HEK293 (cell line): Measurements from ENCODE around the gene NFIC.
A peak's percentile ranks its signal among the peaks of the same experiment; 100 is the strongest.

ENCODE experiments used
- CTCF ChIA-PET: fragments of 350-600 bp; formaldehyde crosslinking; extraction: SDS; loops from one replicate; lab custom pipeline; 2021; ENCODE audit warnings: antibody characterized with exemption; lab: Yijun Ruan, JAX
- POLR2A ChIA-PET: fragments of 300-600 bp; formaldehyde crosslinking; extraction: SDS; loops from one replicate; lab custom pipeline; 2020; ENCODE audit warnings: antibody characterized with exemption, inconsistent platforms; lab: Yijun Ruan, JAX
- H3K27ac ChIP-seq: fragments of 200-500 bp; sonication (Bioruptor generic); 2 replicates; pipeline ENCODE4 v1.5.1; 2014; ENCODE audit warnings: low read depth, low read length, control low read depth, inconsistent platforms; ENCODE audit errors: extremely low read depth
- H3K36me3 ChIP-seq, 2 experiments: fragments of 200-500 bp in 1 of 2; sonication (Bioruptor generic) in 1 of 2; 1 replicate in 1 of 2; 2 replicates in 1 of 2; pipeline ENCODE4 v1.5.1; 2014 to 2017; ENCODE audit warnings: inconsistent platforms in 2 of 2, low read length in 2 of 2; ENCODE audit not compliant: control insufficient read depth in 2 of 2, insufficient read depth in 1 of 2
- H3K4me1 ChIP-seq: fragments of 200-500 bp; sonication (Bioruptor generic); 2 replicates; pipeline ENCODE4 v1.5.1; 2014; ENCODE audit warnings: mild to moderate bottlenecking, low read length, inconsistent platforms; ENCODE audit not compliant: control insufficient read depth, insufficient read depth
- H3K4me3 ChIP-seq: 2 replicates; pipeline ENCODE4 v1.5.1; 2011; ENCODE audit warnings: low read depth, mild to moderate bottlenecking, control low read depth, low read length, moderate library complexity
- H3K9me3 ChIP-seq: fragments of 200-500 bp; sonication (Bioruptor generic); 2 replicates; pipeline ENCODE4 v1.5.1; 2014; ENCODE audit warnings: low read depth, low read length, inconsistent platforms; ENCODE audit not compliant: control insufficient read depth, insufficient read depth
- EGR2 ChIP-seq: fragments of 450-650 bp; formaldehyde crosslinking; IDR thresholded peaks from 2 replicates; pipeline ENCODE4 v1.5.1; 2016; ENCODE audit warnings: low read depth, missing biosample characterization, missing genetic modification characterization
- TRIM28 ChIP-seq: IDR thresholded peaks from 2 replicates; pipeline ENCODE4 v1.6.1; 2011; ENCODE audit warnings: low read length, control low read depth, borderline replicate concordance
- ZBTB17 ChIP-seq: fragments of 450-650 bp; formaldehyde crosslinking; IDR thresholded peaks from 2 replicates; pipeline ENCODE4 v1.5.1; 2016; ENCODE audit warnings: missing biosample characterization, missing genetic modification characterization
- ZFP37 ChIP-seq: fragments of 450-650 bp; formaldehyde crosslinking; IDR thresholded peaks from 2 replicates; pipeline ENCODE4 v1.5.1; 2016; ENCODE audit warnings: missing biosample characterization, missing genetic modification characterization
- ZFP41 ChIP-seq: fragments of 450-650 bp; formaldehyde crosslinking; IDR thresholded peaks from 2 replicates; pipeline ENCODE4 v1.5.1; 2016; ENCODE audit warnings: missing biosample characterization, missing genetic modification characterization, borderline replicate concordance
- ZNF157 ChIP-seq: fragments of 450-650 bp; formaldehyde crosslinking; IDR thresholded peaks from 2 replicates; pipeline ENCODE4 v1.5.1; 2016; ENCODE audit warnings: missing biosample characterization, missing genetic modification characterization
- ZNF221 ChIP-seq: fragments of 450-650 bp; formaldehyde crosslinking; IDR thresholded peaks from 2 replicates; pipeline ENCODE4 v1.5.1; 2017; ENCODE audit warnings: missing biosample characterization, missing genetic modification characterization, borderline replicate concordance
- ZNF223 ChIP-seq: fragments of 450-650 bp; formaldehyde crosslinking; IDR thresholded peaks from 2 replicates; pipeline ENCODE4 v1.5.1; 2016; ENCODE audit warnings: missing biosample characterization, missing genetic modification characterization
- ZNF341 ChIP-seq: fragments of 450-650 bp; formaldehyde crosslinking; IDR thresholded peaks from 2 replicates; pipeline ENCODE4; 2016; ENCODE audit warnings: low read depth, missing biosample characterization, missing genetic modification characterization
- ZNF366 ChIP-seq: fragments of 450-650 bp; formaldehyde crosslinking; conservative IDR thresholded peaks from 2 replicates; pipeline ENCODE4 v1.5.1; 2016; ENCODE audit warnings: missing biosample characterization, missing genetic modification characterization
- ZNF544 ChIP-seq: fragments of 450-650 bp; formaldehyde crosslinking; IDR thresholded peaks from 2 replicates; pipeline ENCODE4 v1.5.0; 2017; ENCODE audit warnings: missing biosample characterization, missing genetic modification characterization
- ZNF548 ChIP-seq: fragments of 450-650 bp; formaldehyde crosslinking; IDR thresholded peaks from 2 replicates; pipeline ENCODE4 v1.5.1; 2016; ENCODE audit warnings: missing biosample characterization, missing genetic modification characterization
- ZNF560 ChIP-seq: fragments of 450-650 bp; formaldehyde crosslinking; IDR thresholded peaks from 2 replicates; pipeline ENCODE4 v1.5.1; 2017; ENCODE audit warnings: missing biosample characterization, missing genetic modification characterization, borderline replicate concordance
- ZNF837 ChIP-seq: fragments of 450-650 bp; formaldehyde crosslinking; IDR thresholded peaks from 2 replicates; pipeline ENCODE4 v1.5.1; 2016; ENCODE audit warnings: missing biosample characterization, missing genetic modification characterization
- TF ChIP-seq, protein P1 (sequence below): fragments of 450-650 bp; formaldehyde crosslinking; IDR thresholded peaks from 2 replicates; pipeline ENCODE4 v1.5.1; 2016; ENCODE audit warnings: missing biosample characterization, missing genetic modification characterization, borderline replicate concordance
- TF ChIP-seq, protein P2 (sequence below): fragments of 450-650 bp; formaldehyde crosslinking; IDR thresholded peaks from 2 replicates; pipeline ENCODE4 v1.5.1; 2016; ENCODE audit warnings: missing biosample characterization, missing genetic modification characterization
- TF ChIP-seq, protein P3 (sequence below): fragments of 450-650 bp; formaldehyde crosslinking; IDR thresholded peaks from 2 replicates; pipeline ENCODE4 v1.5.1; 2016; ENCODE audit warnings: missing biosample characterization, missing genetic modification characterization
- TF ChIP-seq, protein P4 (sequence below): fragments of 450-650 bp; formaldehyde crosslinking; IDR thresholded peaks from 2 replicates; pipeline ENCODE4 v1.5.1; 2016; ENCODE audit warnings: missing biosample characterization, missing genetic modification characterization
- TF ChIP-seq, protein P5 (sequence below): sonication (generic); formaldehyde crosslinking; IDR thresholded peaks from 2 replicates; pipeline ENCODE4 v1.8.1; 2022; ENCODE audit warnings: mild to moderate bottlenecking, moderate library complexity, missing genetic modification reagents

Gene NFIC

DNA sequence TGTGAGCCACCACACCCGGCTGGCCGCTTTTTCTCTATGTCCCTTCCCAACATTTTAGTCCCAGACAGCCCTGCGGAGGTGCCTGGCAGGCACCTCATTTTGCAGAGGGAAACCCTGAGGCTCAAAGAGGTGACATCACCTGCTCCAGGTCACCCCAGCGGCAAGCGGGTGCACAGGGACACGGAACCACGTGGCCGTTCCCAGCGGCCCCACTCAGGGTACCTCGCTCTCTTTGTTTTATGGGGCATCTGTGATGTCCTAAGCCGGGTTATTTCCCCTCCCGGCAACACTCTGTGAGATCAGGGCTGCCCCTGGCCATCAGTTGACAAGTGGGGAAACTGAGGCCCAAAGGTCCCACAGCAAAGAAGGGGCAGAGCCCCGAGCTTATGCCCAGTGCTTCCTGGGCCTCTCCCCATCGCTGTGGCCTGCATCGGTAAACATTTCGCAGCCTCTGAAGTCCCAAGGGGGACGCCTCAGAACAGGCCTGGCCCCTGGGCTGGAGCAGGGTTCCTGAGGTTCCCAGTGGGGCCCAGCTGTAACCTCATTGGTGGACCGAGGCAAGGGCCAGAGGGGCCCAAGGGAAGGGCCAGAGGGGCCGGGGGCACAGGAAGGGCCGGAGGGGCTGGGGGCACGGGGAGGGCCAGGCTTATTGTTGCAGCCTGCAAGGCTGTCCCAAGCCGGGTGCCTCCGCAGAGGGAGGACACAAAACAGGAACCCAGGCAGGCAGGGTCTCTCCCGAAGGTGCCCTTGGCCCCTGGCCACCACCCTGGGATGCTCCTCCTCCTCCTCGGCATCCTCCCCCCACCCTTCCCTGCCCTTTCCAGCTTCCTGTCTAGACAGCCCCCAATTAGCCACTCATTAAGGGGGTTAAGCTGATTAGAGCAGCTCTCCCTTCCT lies 75.0 kb downstream of the NFIC start:
- TF ChIP-seq ZFP41 (tag by site-specific recombination) = no peak
- no peak for TF ChIP-seq ZNF544
- TF ChIP-seq ZNF157 (tag by site-specific recombination) = no peak
- no peak for TF ChIP-seq ZNF560 (tag by site-specific recombination)
- no peak for TF ChIP-seq ZNF548 (tag by site-specific recombination)
- Histone ChIP-seq H3K4me3 (no peak overlapping the region), H3K4me1 (no peaks in the 10 kb centered on the region), H3K36me3 (peaks cover 4 to 29% of the 10 kb centered on the region in 2 experiments; a peak in 2 of 3 replicates), H3K9me3 (no peaks in the 10 kb centered on the region), H3K27ac (no peak overlapping the region)
- CTCF ChIA-PET = interaction anchor here (0.5 kb wide), 1 partner anchor 48 kb away, joined by 9 read pairs; no protein-coding TSS in a partner anchor
- POLR2A ChIA-PET = interaction anchor here (0.6 kb wide), 1 partner anchor 9 kb away, joined by 3 read pairs; no protein-coding TSS in a partner anchor

DNA sequence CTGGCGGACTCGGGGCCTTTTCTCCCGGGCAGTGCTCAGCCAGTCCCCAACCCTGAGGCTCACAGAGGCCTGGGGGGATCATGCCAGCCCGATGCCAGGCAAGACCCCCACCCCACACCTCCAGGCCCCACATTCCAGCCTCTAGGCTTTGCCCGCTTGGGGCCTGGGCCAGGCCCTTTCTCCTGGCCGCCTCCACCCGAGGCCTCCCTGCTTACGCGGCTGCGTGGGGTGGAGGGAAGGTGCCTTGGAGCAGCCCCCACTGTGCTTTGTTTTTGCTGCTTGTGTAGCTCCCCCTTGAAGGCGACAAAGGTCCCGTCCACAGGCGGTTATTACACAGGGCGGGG lies 75.6 kb downstream of the NFIC start:
- H3K4me1 ChIP-seq = no peaks in the 10 kb centered on the region
- POLR2A ChIA-PET = interaction anchor here (0.6 kb wide), 1 partner anchor 10 kb away, joined by 3 read pairs; no protein-coding TSS in a partner anchor
- CTCF ChIA-PET = interaction anchor here (0.9 kb wide), 1 partner anchor 13 kb away, joined by 6 read pairs; no protein-coding TSS in a partner anchor
- TF ChIP-seq, protein P1, sequence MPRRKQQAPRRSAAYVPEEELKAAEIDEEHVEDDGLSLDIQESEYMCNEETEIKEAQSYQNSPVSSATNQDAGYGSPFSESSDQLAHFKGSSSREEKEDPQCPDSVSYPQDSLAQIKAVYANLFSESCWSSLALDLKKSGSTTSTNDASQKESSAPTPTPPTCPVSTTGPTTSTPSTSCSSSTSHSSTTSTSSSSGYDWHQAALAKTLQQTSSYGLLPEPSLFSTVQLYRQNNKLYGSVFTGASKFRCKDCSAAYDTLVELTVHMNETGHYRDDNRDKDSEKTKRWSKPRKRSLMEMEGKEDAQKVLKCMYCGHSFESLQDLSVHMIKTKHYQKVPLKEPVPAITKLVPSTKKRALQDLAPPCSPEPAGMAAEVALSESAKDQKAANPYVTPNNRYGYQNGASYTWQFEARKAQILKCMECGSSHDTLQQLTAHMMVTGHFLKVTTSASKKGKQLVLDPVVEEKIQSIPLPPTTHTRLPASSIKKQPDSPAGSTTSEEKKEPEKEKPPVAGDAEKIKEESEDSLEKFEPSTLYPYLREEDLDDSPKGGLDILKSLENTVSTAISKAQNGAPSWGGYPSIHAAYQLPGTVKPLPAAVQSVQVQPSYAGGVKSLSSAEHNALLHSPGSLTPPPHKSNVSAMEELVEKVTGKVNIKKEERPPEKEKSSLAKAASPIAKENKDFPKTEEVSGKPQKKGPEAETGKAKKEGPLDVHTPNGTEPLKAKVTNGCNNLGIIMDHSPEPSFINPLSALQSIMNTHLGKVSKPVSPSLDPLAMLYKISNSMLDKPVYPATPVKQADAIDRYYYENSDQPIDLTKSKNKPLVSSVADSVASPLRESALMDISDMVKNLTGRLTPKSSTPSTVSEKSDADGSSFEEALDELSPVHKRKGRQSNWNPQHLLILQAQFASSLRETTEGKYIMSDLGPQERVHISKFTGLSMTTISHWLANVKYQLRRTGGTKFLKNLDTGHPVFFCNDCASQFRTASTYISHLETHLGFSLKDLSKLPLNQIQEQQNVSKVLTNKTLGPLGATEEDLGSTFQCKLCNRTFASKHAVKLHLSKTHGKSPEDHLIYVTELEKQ (tag by site-specific recombination) = no peak
- TF ChIP-seq ZNF223 (tag by site-specific recombination) = no peak
- peak; percentile 39 for TF ChIP-seq ZNF341
- TF ChIP-seq EGR2 (tag by site-specific recombination) = 0 out of 2 replicates have a peak, but pooled peaks have one; percentile 13
- H3K4me3 ChIP-seq = no peak overlapping the region
- peaks cover 4 to 25% of the 10 kb centered on the region in 2 experiments; a peak in 2 of 3 replicates for H3K36me3 ChIP-seq
- H3K27ac ChIP-seq = no peak overlapping the region
- H3K9me3 ChIP-seq = no peaks in the 10 kb centered on the region

DNA sequence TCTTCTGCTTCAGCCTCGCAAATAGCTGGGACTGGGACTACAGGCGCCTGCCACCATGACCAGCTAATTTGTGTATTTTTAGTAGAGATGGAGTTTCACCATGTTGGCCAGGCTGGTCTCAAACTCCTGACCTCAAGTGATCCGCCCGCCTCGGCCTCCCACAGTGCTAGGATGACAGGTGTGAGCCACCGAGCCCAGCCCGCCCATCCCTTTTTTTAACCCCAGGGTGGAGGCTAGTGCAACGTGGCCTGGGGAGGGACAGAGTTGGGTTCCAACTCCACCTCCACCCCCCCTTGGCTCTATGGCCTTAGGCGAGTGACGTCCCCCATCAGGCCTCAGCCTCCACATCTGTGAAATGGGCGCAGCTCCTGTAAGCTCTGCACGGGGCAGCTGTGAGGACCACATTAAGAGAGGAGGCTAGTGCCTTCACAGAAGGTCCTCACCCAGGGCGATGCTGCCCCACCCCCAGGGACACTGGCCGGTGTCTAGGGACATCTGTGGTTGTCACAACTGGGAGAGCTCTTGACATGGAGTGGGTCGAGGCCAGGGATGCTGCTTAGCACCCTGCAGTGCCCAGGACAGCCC lies 76.2 kb downstream of the NFIC start:
- ChIA-PET CTCF (interaction anchor here (0.7 to 0.9 kb wide), 2 partner anchors 13 kb away, joined by 4 to 6 read pairs; no protein-coding TSS in a partner anchor), POLR2A (interaction anchor here (0.7 kb wide), 1 partner anchor 58 kb away, joined by 3 read pairs; no protein-coding TSS in a partner anchor)
- no peaks in the 10 kb centered on the region for H3K4me1 ChIP-seq
- H3K4me3 ChIP-seq = no peak overlapping the region
- no peaks in the 10 kb centered on the region for H3K9me3 ChIP-seq
- no peak overlapping the region for H3K27ac ChIP-seq
- peaks cover 4 to 25% of the 10 kb centered on the region in 2 experiments; a peak in 2 of 3 replicates for H3K36me3 ChIP-seq
- TF ChIP-seq, protein P2, sequence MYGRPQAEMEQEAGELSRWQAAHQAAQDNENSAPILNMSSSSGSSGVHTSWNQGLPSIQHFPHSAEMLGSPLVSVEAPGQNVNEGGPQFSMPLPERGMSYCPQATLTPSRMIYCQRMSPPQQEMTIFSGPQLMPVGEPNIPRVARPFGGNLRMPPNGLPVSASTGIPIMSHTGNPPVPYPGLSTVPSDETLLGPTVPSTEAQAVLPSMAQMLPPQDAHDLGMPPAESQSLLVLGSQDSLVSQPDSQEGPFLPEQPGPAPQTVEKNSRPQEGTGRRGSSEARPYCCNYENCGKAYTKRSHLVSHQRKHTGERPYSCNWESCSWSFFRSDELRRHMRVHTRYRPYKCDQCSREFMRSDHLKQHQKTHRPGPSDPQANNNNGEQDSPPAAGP (tag by site-specific recombination) = no peak
- TF ChIP-seq ZNF366 (tag by site-specific recombination) = no peak
- no peak for TF ChIP-seq TRIM28
- TF ChIP-seq ZBTB17 (tag by site-specific recombination) = no peak
- TF ChIP-seq, protein P3, sequence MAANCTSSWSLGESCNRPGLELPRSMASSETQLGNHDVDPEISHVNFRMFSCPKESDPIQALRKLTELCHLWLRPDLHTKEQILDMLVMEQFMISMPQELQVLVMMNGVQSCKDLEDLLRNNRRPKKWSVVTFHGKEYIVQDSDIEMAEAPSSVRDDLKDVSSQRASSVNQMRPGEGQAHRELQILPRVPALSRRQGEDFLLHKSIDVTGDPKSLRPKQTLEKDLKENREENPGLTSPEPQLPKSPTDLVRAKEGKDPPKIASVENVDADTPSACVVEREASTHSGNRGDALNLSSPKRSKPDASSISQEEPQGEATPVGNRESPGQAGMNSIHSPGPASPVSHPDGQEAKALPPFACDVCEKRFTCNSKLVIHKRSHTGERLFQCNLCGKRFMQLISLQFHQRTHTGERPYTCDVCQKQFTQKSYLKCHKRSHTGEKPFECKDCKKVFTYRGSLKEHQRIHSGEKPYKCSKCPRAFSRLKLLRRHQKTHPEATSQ (tag by site-specific recombination) = no peak
- no peak for TF ChIP-seq ZFP37 (tag by site-specific recombination)
- TF ChIP-seq, protein P4, sequence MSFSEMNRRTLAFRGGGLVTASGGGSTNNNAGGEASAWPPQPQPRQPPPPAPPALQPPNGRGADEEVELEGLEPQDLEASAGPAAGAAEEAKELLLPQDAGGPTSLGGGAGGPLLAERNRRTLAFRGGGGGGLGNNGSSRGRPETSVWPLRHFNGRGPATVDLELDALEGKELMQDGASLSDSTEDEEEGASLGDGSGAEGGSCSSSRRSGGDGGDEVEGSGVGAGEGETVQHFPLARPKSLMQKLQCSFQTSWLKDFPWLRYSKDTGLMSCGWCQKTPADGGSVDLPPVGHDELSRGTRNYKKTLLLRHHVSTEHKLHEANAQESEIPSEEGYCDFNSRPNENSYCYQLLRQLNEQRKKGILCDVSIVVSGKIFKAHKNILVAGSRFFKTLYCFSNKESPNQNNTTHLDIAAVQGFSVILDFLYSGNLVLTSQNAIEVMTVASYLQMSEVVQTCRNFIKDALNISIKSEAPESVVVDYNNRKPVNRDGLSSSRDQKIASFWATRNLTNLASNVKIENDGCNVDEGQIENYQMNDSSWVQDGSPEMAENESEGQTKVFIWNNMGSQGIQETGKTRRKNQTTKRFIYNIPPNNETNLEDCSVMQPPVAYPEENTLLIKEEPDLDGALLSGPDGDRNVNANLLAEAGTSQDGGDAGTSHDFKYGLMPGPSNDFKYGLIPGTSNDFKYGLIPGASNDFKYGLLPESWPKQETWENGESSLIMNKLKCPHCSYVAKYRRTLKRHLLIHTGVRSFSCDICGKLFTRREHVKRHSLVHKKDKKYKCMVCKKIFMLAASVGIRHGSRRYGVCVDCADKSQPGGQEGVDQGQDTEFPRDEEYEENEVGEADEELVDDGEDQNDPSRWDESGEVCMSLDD (tag by site-specific recombination) = no peak
- TF ChIP-seq, protein P5, sequence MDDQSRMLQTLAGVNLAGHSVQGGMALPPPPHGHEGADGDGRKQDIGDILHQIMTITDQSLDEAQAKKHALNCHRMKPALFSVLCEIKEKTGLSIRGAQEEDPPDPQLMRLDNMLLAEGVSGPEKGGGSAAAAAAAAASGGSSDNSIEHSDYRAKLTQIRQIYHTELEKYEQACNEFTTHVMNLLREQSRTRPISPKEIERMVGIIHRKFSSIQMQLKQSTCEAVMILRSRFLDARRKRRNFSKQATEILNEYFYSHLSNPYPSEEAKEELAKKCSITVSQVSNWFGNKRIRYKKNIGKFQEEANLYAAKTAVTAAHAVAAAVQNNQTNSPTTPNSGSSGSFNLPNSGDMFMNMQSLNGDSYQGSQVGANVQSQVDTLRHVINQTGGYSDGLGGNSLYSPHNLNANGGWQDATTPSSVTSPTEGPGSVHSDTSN = no peak
- no peak for TF ChIP-seq ZNF221 (tag by site-specific recombination)
- TF ChIP-seq ZNF837 = no peak
